Kidney epithelial cell (primary cell): ENCODE data around the gene WBP1L. TPM values are rescaled to one million over a fixed set of nuclear protein-coding genes. Genes with fewer than 3 reads are reported as not detected.
A peak's percentile ranks its signal among the peaks of the same experiment; 100 is the strongest.

Source experiments
- DNase-seq: peaks from one replicate; pipeline ENCODE4 v3.0.0-alpha.2; 2010; ENCODE audit warnings: low read depth
- H3K27me3 ChIP-seq: 2 replicates; pipeline ENCODE4 v1.6.0; 2011; ENCODE audit warnings: low read length; ENCODE audit not compliant: control insufficient read depth, insufficient read depth
- H3K36me3 ChIP-seq: 2 replicates; pipeline ENCODE4 v1.5.1; 2011; ENCODE audit warnings: low read length; ENCODE audit not compliant: control insufficient read depth, insufficient read depth
- H3K4me3 ChIP-seq: 2 replicates; pipeline ENCODE4 v1.5.1; 2011; ENCODE audit warnings: low read depth, mild to moderate bottlenecking, control low read depth, low read length
- total RNA-seq: library from RNA; depleted of rRNA; stranded (reverse); fragments of >200 nt; gene quantifications from 2 replicates; pipeline ENCODE4 v1.2.3, GENCODE V29; 2015
- TF ChIP-seq, protein P1 (sequence below): IDR thresholded peaks from 2 replicates; pipeline ENCODE4 v1.5.1; 2011; ENCODE audit warnings: mild to moderate bottlenecking, moderate library complexity, low read length, control low read depth, inconsistent platforms; ENCODE audit not compliant: insufficient read depth, poor library complexity, severe bottlenecking

Gene WBP1L
- total RNA-seq, 1 donor from 2014 or later: 67.1 TPM

DNA sequence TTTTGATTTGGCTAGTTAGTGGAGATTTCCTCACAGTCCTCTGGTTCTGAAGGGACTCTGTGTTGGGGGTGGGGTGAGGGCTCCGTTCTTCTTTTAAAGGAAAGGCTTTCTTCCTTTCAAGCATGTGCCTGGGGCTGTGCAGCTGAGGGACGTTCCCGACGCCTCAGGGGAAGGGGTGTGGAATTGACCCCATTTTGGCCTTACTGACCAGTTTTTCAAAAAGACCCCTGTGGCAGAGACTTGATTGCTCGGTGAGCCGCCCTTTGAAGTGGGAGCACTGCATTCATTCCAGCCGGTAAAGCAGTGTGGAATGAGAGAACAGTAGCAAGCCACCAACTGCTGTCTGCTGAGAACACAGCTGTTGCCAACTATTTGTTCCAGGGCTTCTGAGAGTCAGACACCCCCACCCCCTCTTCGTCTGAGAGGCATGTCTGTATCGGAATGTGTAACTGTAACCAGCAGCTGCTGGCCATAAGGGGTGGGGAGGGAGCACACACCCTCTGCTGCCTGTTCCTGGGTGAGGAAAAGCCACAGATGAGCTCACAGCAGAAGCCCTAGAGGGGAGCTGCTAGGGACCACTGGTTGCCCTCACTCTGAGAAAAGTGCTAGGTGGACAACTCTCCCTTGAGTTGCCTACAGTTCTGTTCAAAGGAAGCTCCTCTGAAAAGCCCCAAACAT lies 33.2 kb downstream of the WBP1L start:
- DNase-seq: peak; percentile 98
- Histone ChIP-seq H3K4me3 (peak overlapping the region; percentile 36), H3K36me3 (no peaks in the 10 kb centered on the region), H3K27me3 (no peaks in the 10 kb centered on the region)
- TF ChIP-seq, protein P1, sequence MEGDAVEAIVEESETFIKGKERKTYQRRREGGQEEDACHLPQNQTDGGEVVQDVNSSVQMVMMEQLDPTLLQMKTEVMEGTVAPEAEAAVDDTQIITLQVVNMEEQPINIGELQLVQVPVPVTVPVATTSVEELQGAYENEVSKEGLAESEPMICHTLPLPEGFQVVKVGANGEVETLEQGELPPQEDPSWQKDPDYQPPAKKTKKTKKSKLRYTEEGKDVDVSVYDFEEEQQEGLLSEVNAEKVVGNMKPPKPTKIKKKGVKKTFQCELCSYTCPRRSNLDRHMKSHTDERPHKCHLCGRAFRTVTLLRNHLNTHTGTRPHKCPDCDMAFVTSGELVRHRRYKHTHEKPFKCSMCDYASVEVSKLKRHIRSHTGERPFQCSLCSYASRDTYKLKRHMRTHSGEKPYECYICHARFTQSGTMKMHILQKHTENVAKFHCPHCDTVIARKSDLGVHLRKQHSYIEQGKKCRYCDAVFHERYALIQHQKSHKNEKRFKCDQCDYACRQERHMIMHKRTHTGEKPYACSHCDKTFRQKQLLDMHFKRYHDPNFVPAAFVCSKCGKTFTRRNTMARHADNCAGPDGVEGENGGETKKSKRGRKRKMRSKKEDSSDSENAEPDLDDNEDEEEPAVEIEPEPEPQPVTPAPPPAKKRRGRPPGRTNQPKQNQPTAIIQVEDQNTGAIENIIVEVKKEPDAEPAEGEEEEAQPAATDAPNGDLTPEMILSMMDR: peak; percentile 28

DNA sequence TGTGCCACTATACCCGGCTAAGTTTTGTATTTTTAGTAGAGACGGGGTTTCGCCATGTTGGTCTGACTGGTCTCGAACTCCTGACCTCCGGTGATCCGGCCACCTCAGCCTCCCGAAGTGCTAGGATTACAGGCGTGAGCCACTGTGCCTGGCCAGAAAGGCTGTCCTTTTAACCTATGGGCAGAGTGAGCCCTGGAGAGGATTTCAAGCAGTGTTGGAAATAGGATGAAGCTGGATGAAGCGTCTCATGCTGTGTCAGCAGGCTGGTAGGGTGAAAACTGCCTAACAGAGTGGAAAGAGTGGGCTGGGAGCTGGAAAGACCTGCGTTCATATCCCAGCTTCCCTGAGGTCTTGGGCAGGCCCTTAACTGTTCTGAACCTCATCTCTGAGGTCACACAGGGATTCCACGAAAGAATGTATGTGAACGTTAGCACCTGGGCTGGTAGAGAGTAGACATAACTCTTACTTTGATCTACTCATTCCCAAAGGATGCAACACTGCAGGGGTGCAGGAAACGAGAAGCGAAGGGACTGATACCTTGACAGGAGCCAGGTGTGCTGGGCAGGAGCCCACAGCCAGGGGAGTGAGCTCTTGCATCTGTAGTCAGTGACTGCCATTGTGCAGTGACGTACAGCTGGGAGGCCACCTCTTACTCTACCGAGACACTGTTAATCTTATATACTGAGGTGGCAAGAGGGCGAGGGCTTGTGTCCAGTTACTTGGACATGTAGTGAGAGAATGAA lies 34.1 kb downstream of the WBP1L start:
- H3K27me3 ChIP-seq: no peaks in the 10 kb centered on the region
- TF ChIP-seq, protein P1: no peak
- H3K36me3 ChIP-seq: no peaks in the 10 kb centered on the region
- no peak overlapping the region for H3K4me3 ChIP-seq
- no peak for DNase-seq

DNA sequence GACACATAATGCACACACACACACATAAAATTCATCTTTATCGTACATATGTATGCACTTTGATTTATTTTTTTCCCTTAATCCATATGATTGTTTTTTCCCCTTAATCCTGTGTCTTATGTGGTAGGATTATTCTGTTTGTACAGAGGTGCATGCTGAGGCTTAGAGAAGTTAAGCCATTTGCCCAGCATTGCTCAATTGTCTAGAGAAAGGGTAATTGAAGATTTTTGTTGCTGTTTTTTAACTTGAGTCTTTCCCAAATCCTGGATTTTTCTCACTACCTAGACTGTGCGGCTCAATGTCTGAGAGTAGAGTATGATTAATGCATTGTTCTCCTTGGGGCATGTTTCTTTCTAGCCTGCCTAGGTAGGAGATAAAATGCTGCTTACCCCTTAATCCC lies 35.0 kb downstream of the WBP1L start:
- no peak for DNase-seq
- Histone ChIP-seq H3K36me3 (no peaks in the 10 kb centered on the region), H3K27me3 (no peaks in the 10 kb centered on the region), H3K4me3 (no peak overlapping the region)
- TF ChIP-seq, protein P1: no peak

DNA sequence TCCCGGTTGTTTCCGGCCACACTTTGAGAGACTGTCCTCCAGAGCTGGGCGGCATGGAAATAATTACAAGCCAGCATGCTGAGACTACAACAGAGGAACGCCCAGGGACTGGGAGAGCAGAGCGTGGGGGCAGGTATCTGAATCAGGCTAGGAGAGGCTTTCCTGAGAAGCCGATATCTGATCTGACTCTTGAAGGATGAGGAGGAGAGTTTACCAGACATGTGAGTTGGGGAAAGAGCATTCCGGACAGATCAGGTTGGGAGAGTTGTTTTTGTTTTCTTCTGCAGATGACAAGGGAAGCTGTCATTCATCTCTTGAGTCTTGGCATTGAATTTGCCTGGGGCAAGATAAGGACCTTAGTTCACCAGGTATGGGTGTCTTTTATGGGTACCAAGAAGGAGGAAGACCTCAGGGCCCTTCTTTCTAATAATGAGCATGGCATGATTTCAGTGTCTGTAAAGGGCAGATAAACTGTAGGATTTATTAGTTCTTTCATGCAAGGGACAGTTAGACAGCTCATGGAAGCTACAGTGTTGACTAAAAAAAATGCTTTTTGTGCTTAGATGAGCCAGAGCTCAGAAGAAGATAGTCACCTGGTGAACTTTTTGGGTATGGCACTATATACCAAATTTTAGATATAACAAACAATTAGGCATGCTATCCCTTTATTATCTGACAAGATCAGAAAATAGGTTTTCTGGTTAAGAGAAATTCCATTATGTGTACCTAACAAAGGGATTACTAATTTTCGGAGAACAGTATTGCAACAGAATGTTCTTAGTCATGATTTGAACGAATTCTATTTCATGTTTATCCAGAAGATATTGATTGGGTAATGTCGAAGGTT lies 36.2 kb downstream of the WBP1L start:
- DNase-seq: no peak
- TF ChIP-seq, protein P1: no peak
- no peaks in the 10 kb centered on the region for H3K27me3 ChIP-seq
- no peaks in the 10 kb centered on the region for H3K36me3 ChIP-seq
- H3K4me3 ChIP-seq: no peak overlapping the region

DNA sequence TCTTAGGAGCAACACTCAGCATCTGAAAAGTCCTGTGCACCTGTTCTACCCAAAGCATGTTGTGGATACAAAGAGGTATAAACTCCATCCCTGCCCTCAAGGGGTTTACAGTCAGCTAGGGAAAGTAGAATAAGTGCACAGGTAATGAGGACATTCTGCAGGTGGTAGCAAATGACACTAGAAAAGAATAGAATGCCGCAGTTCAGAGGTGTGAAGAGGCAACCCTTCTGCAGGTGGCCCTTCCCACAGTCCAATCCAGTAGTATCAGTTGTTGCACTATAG lies 36.7 kb downstream of the WBP1L start:
- Histone ChIP-seq H3K36me3 (no peaks in the 10 kb centered on the region), H3K4me3 (no peak overlapping the region), H3K27me3 (no peaks in the 10 kb centered on the region)
- no peak for DNase-seq
- TF ChIP-seq, protein P1: no peak
